Stimulated activated CD8-positive, alpha-beta memory T cell treated with anti-CD3 and anti-CD28 coated beads, Interleukin-15, amount 100 ng/mL, for 4 hours (primary cell): ENCODE measurements around the gene ABCA10.
"Not testable (repeated sequence)": the region's sequence is repeated elsewhere in the genome, so short reads cannot be mapped to it uniquely, and the experiment has no call there.

Source experiments
- DNase-seq, 2 donors: peaks; one replicate each; pipeline ENCODE4 v3.0.0-alpha.2; 2020; ENCODE audit warnings: low read depth in 2 of 2

Gene ABCA10, protein sequence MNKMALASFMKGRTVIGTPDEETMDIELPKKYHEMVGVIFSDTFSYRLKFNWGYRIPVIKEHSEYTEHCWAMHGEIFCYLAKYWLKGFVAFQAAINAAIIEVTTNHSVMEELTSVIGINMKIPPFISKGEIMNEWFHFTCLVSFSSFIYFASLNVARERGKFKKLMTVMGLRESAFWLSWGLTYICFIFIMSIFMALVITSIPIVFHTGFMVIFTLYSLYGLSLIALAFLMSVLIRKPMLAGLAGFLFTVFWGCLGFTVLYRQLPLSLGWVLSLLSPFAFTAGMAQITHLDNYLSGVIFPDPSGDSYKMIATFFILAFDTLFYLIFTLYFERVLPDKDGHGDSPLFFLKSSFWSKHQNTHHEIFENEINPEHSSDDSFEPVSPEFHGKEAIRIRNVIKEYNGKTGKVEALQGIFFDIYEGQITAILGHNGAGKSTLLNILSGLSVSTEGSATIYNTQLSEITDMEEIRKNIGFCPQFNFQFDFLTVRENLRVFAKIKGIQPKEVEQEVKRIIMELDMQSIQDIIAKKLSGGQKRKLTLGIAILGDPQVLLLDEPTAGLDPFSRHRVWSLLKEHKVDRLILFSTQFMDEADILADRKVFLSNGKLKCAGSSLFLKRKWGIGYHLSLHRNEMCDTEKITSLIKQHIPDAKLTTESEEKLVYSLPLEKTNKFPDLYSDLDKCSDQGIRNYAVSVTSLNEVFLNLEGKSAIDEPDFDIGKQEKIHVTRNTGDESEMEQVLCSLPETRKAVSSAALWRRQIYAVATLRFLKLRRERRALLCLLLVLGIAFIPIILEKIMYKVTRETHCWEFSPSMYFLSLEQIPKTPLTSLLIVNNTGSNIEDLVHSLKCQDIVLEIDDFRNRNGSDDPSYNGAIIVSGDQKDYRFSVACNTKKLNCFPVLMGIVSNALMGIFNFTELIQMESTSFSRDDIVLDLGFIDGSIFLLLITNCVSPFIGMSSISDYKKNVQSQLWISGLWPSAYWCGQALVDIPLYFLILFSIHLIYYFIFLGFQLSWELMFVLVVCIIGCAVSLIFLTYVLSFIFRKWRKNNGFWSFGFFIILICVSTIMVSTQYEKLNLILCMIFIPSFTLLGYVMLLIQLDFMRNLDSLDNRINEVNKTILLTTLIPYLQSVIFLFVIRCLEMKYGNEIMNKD (N-terminal part only)

DNA sequence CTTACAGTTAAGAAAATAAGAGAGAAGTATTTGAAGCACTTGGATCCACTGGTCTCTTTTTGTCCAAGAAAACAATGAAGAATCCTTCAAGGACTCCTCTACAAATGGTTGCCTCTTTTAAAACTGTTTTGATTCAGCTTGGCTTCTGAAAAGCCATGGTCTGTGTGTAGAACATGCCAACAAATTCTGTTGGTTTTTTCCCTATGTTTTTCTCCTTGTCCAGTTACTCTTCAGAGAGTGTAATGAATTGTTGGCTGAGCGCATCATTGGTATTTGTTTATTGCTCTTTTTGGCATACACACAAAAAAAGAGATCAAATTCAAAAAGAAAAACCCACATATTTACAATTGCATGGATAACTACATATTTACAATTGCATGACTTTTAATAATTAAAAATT is at the start of gene ABCA10:
ABCA10 (minus strand) TSS at position 249 of the 400 bp plus-strand sequence. CDS start 3,466 bp downstream, outside the sequence.
- no peak for DNase-seq

DNA sequence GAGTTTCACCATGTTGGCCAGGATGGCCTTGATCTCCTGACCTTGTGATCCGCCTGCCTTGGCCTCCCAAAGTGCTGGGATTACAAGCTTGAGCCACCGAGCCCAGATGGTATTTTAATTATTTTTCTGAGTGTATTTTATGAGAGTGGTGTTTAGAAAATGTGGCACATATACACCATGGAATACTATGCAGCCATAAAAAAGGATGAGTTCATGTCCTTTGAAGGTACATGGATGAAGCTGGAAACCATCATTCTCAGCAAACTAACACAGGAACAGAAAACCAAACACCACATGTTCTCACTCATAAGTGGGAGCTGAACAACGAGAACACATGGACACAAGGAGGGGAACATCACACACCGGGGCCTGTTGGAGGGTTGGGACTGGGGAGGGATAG is 47.7 kb upstream of the ABCA10 start:
- not testable (repeated sequence) for DNase-seq

DNA sequence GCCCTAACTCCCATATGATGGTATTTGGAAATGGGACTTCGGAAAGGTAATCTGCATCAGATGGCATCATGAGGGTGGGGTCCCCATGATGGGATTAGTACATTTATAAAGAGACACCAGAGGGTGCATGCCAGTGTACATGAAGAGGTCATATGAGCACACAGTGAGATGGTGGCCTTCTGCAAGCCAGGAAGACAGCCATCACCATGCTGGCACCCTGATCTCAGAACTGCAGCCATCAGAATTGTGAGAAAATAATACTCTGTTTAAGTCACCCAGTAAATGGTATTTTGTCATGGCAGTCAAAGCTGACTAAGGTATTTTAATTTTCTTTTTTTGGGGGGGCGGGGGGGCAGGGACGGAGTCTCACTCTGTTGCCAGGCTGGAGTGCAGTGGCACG is 47.1 kb upstream of the ABCA10 start:
- no peak for DNase-seq

DNA sequence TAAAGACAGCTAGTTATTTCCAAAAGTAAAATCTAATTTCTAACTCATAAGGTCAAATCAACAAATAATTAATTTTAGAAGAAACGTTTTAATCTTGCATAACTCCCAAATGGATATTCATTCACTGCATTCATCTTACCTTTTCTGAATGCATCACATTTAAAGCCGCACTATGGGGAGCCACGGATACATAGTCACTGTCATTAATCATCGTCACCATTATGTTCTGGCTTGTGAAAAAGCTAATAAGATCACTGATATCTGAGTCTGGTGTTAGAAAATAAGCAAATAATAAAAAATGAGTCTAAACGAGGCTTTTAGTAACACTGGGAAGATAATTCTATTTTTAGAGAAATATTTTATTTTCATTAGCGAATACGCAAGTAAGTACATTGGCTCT is 42.4 kb upstream of the ABCA10 start:
- no peak for DNase-seq

DNA sequence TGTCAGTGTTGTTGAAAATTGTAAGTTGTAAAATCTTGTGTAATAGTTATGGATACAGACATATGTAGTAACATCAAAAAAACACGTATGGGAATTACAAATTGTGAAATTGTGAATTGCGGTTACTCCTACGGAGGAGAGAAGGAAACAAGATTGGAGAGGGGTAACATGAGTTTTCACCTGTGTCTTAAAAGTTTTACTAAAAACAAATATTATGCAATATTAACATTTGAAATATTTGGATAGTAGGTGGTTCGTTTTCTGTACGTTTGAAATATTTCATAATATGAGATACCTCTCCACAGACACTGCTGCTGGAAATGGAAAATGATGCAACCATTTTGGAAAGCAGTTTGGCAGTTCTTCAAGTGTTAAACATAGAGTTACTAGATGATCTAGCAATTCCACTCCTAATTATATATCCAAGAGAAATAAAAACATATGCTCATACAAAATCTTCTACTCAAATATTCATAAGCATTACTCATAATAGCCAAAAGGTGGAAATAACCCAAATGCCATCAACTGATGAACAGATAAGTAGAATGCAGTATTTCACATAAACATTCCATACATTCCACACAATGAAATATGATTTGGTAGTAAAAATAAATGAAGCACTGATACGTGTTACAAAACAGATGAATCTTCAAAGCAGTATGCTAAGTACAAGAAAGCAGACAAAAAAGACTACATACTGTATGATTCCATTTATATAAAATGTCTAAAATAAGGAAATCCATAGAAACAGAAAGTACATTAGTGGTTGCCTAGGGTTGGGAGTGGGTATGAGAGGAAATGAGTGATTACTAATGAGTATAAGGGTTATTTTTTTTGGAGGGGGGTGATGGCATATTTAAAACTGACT is 40.7 kb upstream of the ABCA10 start:
- DNase-seq, result no peak

DNA sequence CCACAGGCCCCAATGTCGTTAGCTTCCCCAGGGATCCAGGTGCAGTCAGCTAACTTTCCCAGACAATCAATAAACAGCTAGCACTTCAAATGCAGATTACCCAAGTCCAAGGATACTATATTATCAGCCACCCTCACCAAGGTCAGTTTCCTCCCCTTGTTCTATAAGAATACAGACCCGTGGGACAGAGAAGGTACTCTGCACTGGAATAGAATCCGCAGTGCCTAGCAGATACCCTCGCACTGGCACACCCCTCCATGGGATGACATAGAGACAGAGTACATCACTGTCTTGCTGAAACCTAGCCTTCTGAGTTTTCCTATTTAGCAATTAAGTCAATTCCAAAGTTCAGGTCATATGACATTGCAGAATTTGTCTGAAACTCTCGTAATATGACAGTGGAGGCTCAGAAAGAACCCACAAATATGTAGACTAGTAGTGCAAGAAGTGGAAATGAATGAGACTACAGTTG is 40.0 kb upstream of the ABCA10 start:
- no peak for DNase-seq

DNA sequence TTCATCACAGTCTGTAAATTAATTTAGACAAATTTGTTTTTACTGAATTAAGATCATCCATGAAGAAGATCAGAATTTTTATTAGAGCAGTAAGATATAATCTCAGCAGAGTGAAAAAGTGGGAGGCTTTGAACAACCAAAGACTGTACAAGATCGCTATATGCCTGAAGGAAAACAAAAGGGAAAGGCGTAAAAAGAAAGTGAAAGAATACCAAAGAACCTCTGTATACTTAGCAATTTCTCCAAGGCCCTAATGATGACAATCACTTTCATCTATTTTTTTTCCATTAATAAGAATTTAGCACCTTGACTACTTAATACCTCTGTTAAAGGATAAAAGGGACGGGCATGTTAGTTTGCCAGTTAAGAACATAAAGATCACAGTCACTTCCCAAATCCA is 38.6 kb upstream of the ABCA10 start:
- no peak for DNase-seq

DNA sequence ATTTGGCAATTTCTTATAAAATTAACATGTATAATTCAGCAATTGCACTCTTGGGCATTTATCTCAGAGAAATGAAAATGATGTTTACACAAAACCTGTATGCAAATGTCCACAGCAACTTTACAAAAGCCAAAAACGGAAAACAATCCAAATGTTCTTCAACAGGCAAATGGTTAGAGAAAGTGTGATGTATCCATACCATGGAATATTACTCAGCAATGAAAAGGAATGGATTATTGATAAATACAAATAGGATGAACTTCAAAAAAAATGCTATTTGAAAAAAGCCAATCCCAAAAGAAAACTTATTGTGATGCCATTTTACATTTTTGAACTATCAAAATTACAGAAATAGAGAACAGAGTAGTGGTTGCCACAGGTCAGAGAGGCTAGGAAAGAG is 37.2 kb upstream of the ABCA10 start:
- DNase-seq, result no peak

DNA sequence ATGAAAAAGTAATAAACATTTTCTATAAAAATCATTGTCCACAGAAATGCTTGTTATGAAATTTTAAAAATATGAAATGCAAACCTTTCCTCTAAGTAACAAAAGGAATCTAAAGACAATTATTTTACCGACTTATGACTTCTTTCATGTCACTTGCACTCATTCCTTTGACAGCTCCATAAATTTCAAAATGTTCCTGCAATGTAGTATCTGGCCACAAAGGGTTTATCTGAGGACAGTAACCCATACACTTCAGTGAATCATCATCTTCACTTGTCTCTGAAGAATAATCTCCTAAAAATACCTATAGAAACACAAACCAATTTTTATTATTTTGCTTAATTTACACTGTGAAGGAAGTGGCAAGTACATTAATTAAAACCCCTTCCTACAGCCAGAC is 25.6 kb upstream of the ABCA10 start:
- DNase-seq, result no peak

DNA sequence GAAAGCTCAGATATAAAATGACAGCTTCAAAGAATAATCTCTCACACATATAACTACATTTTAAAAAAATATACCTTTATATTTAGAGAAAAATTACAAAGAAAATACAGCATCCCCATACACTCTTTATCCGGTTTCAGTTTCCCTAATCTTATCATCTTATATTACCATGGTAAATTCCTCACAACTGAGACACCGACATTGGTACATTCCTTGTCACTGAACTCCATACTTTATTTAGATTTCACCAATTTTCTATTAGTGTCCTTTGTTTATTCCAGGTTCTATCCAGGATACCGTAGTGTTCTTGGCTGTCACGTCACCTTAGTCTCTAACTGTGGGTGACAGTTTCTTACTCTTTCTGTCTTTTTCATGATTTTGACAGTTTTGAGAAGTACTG is 22.0 kb upstream of the ABCA10 start:
- DNase-seq, result no peak

DNA sequence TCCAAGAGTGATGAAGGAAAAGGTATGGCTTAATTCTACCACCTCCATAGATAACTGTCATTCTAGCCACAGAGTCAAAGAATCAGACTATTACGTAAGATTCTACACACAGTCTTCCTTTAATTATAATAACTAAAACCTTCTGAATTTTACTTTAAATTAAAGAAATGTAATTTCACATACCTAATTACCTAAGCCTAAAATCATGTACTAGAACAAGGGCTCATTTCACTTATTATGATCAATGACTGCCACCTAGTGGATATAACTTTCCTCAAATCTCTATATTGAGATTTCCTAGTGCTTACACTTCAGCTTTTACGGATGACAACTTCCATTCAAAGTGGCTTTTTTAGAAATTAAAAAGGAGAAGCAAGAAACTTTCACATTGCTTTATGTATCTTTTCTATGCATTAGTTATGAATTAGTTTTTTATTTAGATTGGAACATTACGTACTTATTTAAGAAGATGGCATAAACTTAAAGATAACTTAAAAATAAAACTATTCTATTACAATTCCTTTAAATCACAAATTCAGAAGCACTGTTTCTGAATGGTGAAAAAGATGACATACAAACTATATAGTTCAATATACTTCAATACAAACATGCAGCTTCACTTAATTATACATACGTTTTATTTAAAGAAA is 18.2 kb upstream of the ABCA10 start:
- no peak for DNase-seq

DNA sequence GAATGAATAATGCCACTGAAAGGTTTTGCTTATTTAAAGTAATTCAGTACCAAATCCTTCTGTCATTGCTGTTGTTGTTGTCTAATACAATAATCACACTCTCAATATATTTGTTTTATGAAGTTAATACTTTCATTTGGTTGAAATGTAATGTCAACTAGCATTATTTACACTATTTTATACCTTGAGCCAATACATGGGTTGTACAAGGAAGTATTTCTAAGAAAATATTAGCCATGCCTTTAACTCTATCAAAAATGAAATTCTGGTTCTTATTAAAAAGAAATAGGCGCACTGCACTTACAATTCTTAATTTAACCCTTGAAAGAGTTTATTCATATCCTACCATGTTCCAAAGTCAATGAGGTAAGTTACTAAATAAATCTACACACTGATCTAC is 17.6 kb upstream of the ABCA10 start:
- DNase-seq, result no peak

DNA sequence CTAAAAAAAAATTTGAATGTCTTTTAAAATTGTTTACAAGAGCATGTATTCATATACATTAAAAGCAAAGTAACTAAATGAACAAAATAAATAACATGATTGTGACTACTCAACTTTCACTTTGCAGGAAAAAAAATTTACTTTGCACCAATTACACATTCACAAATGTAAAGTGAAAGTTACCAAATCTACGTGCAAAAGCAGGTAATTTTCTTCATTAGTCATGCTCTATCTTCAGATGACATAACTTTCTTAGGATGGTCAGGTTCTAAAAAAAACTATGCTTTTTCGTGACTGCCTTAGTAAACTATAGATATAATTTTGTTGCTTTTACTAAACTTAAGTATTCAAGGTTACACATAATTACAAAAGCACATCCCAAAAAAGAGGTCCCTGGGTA is 17.0 kb upstream of the ABCA10 start:
- DNase-seq, result no peak

DNA sequence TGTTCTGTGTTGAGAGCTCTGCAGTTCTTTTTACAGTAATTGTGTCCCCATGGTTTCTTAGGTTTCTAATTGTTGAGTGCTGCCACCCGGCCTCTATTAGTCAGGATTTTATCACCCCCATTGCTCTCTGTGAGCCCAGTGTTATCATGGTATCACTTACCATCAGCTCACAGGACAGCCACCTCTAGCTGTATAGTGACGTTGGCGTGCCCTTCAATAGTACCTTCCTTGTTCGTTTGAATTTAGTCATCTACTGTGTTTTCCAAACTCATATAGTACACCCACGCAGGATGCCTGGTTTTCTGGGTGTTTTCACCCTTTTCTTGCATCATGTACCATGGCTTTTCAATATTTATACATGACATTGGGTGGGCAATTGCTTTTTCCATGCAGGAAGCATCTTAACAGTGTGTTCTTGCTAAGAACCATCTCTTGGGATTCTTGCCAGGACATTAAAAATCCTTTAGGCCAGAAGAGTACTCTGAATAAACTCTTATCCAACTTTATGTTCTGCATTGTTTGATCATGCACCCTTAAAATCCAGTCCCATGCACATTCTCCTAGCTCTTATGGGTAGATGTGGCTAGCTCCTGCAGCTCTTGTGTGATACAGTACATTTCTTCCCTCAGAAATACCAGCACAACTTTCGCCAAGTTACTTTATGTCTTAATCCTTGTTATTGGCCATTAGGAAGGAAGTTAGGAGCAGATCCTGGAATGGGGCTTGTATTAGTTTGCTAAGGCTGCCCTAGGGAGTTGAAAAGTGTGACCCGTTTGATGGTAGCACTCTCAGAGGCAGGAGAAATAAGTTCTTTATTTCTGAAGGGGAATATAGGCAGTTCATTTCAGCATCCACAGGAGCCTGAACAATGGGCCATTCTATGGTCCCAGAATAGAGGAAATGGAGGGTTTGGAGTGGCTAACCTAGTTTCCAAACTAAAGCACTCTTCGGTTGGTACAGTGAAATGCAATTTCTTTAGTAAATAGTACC is 11.3 kb upstream of the ABCA10 start:
- no peak for DNase-seq

DNA sequence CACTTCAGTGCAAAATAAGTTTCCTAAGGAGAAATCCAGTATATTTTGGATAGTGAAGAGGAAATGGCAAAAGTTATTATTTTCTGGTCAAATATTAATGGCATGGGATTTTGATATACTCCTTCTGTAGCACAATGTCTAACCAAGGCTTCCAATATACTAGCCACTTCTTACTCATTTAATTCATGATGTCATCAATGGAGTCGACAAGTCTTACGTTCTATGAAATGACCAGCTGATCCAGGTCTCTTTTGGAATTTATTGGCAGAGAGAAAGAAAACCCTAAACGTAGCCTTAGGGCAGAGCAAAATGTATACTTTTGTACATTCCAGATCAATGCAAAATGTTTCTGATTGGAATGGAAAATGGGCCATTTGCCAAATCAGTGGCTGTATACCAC is 8.3 kb upstream of the ABCA10 start:
- no peak for DNase-seq

DNA sequence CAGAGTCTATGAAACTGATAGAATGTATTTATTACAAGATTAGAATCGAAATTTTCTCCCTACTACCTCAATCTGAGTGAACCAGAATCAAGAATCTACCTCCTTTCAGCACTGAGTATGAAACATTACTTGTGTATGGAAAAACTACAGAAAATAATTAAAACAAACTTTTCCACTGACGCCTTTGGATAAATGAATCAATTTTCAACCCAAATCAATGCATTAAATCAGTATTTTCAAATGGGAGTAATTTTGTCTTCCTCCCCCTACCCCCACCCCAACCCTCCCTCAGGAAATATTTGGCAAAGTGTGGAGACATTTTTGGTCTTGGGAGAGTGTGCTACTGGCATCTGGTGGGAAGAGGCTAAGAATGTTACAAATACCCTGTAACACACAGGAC is 7.8 kb upstream of the ABCA10 start:
- no peak for DNase-seq

DNA sequence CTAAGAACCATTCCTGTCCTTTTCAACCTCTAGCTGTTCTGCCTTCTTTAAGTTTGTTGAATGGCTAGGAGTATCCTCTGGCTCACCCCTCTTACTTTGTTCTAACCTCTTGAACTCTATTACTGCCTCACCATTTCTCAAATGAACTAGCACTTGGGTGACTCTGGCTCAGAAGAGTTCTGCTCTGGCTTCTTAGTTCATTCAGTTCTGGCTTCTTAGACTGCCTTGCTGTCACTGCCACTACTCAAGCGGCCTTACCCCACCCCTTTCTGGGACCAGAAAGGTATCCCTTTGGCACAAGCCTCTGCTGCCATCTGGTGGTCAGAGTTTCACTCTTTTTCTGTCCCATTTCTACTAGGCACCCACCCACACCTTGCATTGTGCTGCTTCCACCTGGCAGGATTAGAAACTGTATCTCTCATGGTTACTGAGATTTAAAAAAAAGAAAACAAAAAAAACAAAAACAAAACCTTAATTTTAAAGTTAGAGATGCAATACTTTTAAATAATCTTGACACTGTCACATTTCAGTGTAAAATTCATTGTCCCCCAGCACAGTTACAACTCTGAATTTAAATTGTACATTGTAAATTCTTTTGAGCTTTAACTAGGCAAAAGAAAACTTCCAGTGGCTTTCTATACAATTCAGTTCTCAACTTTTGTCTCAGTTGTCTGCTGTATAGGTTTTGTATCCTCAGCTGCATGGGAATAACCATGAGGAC is 6.9 kb upstream of the ABCA10 start:
- DNase-seq, result peak; percentile 5 to 10

DNA sequence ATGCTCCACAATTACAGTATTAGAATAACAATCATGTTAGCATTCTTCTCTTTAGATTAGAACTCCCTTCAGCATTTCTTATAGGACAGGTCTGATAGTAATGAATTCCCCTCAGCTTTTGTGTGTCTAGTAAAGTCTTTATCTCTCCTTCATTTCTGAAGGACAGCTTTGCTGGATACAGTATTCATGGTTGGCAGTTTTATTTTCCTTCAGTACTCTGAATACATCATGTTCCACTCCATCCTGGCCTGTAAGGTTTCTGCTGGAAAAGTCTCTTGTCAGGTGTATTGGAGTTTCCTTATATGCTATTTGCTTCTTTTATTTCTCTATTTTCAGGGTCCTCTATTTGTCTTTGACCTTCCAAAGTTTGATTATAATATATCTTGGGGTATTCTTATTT is 4.0 kb upstream of the ABCA10 start:
- no peak for DNase-seq

DNA sequence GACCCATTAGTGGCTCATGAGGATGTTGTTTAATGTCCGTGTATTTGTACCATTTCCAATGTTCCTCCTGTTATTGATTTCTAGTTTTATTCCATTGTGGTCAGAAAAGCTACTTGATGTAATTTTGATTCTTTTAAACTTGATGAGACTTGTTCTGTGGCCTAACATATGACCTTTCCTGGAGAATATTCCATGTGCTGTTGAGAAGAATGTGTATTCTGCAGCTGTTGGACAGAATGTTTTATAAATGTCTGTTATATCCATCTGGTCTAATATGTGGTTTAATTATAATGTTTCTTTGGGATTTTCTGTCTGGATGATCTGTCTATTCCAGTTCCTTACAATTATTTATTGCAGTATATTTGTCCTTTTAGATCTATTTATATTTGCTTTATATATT is 2.9 kb upstream of the ABCA10 start:
- DNase-seq, result no peak
